Thyroid gland (tissue), 4 donors: Measurements from ENCODE around the gene ATP13A3.

Source experiments
- CTCF ChIP-seq, 6 experiments: fragments of 200-600 bp in 3 of 6; fragments of 450-650 bp in 3 of 6; sonication (generic) in 3 of 6; IDR thresholded peaks; one replicate each; pipeline ENCODE4 v1.5.1; 2016 to 2019; ENCODE audit warnings: antibody characterized with exemption in 6 of 6, mild to moderate bottlenecking in 2 of 6, inconsistent platforms in 1 of 6, moderate library complexity in 1 of 6
- POLR2A ChIP-seq, 2 donors: fragments of 450-650 bp; IDR thresholded peaks; one replicate each; pipeline ENCODE4 v1.6.1; 2017; ENCODE audit warnings: antibody characterized with exemption in 2 of 2, mild to moderate bottlenecking in 2 of 2, moderate library complexity in 1 of 2

- TF ChIP-seq CTCF (IDR thresholded peaks at IDR 0.05) (no peak), POLR2A (IDR thresholded peaks at IDR 0.05) (no peak)
Observed at GRCh38 chr3:194382892-194383223, 103.9 kb downstream of the ATP13A3 start.
